ENCODE data around the gene RABGGTA. TPM values are rescaled to one million over a fixed set of nuclear protein-coding genes. Genes with fewer than 3 reads are reported as not detected.

The RABGGTA gene
- polyA plus RNA-seq, 2 of the 4 experiments (the other 2 are of a cell fraction): 18.6 to 21.9 TPM

GRCh38 chr14:24283796-24284460 lies 12.5 kb upstream of the RABGGTA start:
- DNase-seq (ENCODE audit: low read depth in 1 of 2, low spot score in 1 of 2): no peak

GRCh38 chr14:24282736-24283135 lies 11.3 kb upstream of the RABGGTA start:
- ATAC-seq: no peak
- no peak for FAIRE-seq
- CTCF ChIA-PET: interaction anchor here (1.1 to 34.0 kb wide), 7 partner anchors 10 to 44 kb away, joined by 3 to 469 read pairs (median 6); partner anchors contain the start of genes CIDEB, DHRS1, LTB4R and LTB4R2

More at GRCh38 chr14:24283796-24284460, 12.5 kb upstream of the RABGGTA start:
- no peak overlapping the region for H3K27ac ChIP-seq
- ChIA-PET POLR2A (interaction anchor here (1.2 kb wide), 1 partner anchor 13 kb away, joined by 3 read pairs; the partner anchor contains the start of gene RABGGTA), CTCF (interaction anchor here (2.0 to 34.0 kb wide), 4 partner anchors 12 to 41 kb away, joined by 6 to 469 read pairs (median 16); partner anchors contain the start of genes CIDEB, DHRS1, LTB4R and LTB4R2)
- 77% methylated on average over 5 of the region's 5 CpGs for WGBS (ENCODE audit: missing lambda C conversion rate)
- H3K4me1 ChIP-seq: no peaks in the 10 kb centered on the region
- no peak overlapping the region for H3K4me2 ChIP-seq
- no peak for ATAC-seq
- FAIRE-seq: no peak
- TF ChIP-seq ESRRA (IDR thresholded peaks at IDR 0.05; ENCODE audit: borderline replicate concordance, low read length) (no peak), HEYL (CRISPR knock-in tag; IDR thresholded peaks at IDR 0.05) (no peak), KDM5A (IDR thresholded peaks at IDR 0.05) (no peak), FOSB (CRISPR knock-in tag; IDR thresholded peaks at IDR 0.05) (no peak), MYC (IDR thresholded peaks at IDR 0.05; ENCODE audit: borderline replicate concordance, low read length) (no peak), CTCF (IDR thresholded peaks at IDR 0.05) (no peak), ZSCAN20 (CRISPR knock-in tag; IDR thresholded peaks at IDR 0.05) (no peak), RFX5 (IDR thresholded peaks at IDR 0.05) (no peak), CBX2 (IDR thresholded peaks at IDR 0.05; ENCODE audit: borderline replicate concordance, low read depth) (no peak), KDM1A (IDR thresholded peaks at IDR 0.05; ENCODE audit: low read depth) (no peak)
- H3K4me3 ChIP-seq: no peak overlapping the region
- H3K9me3 ChIP-seq: no peaks in the 10 kb centered on the region

More at GRCh38 chr14:24282736-24283135, 11.3 kb upstream of the RABGGTA start:
- no peaks in the 10 kb centered on the region for H3K9me3 ChIP-seq
- no peak for DNase-seq (ENCODE audit: low read depth in 1 of 2, low spot score in 1 of 2)
- H3K4me3 ChIP-seq: no peak overlapping the region
- TF ChIP-seq USF2 (IDR thresholded peaks at IDR 0.05): no peak
- no peak for TF ChIP-seq CBX8 (IDR thresholded peaks at IDR 0.05)
- TF ChIP-seq CHD2 (IDR thresholded peaks at IDR 0.05; ENCODE audit: low read length, partially characterized antibody): no peak
- TF ChIP-seq HES2 (IDR thresholded peaks at IDR 0.05): no peak
- no peak for TF ChIP-seq FOSB (CRISPR knock-in tag; IDR thresholded peaks at IDR 0.05)
- TF ChIP-seq ZSCAN20 (CRISPR knock-in tag; IDR thresholded peaks at IDR 0.05): no peak
- no peak for TF ChIP-seq REST (IDR thresholded peaks at IDR 0.05)
- POLR2A ChIA-PET: interaction anchor here (1.2 kb wide), 1 partner anchor 11 kb away, joined by 3 read pairs; the partner anchor contains the start of gene RABGGTA
- no peak overlapping the region for H3K4me2 ChIP-seq
- H3K27ac ChIP-seq: no peak overlapping the region
- WGBS (ENCODE audit: missing lambda C conversion rate): 63% methylated on average over 3 of the region's 3 CpGs
- H3K4me1 ChIP-seq: no peaks in the 10 kb centered on the region
